Fibroblast of skin of abdomen (primary cell): ENCODE measurements around the gene GPC6.

Source experiments
- DNase-seq: peaks from one replicate; pipeline ENCODE4 v3.0.0-alpha.2; 2013

GPC6 gene

GRCh38 chr13:93984876-93985275, 758.3 kb downstream of the GPC6 start:
- DNase-seq = no peak

DNA sequence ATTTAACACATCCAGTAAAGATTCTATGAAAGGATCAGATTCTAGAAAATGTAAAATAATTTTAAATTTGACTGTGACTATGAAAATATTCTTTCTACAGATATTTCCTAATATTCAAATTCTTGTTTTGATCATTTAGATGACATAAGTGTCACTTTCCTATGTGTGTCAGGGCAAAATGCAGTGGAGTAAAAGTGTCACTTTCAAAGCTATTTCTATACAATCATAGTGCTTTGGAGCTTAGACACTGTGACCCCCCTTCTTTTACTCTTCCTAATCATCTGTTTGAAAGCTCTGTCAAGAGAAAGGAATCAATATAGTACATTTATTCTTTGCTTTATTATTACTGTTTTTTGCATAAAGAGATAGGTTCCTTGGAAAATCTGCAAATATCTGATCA, 760.9 kb downstream of the GPC6 start:
- no peak for DNase-seq

- no peak for DNase-seq
These were observed 765.0 kb downstream of the GPC6 start for GRCh38 chr13:93991569-93991968.

DNA sequence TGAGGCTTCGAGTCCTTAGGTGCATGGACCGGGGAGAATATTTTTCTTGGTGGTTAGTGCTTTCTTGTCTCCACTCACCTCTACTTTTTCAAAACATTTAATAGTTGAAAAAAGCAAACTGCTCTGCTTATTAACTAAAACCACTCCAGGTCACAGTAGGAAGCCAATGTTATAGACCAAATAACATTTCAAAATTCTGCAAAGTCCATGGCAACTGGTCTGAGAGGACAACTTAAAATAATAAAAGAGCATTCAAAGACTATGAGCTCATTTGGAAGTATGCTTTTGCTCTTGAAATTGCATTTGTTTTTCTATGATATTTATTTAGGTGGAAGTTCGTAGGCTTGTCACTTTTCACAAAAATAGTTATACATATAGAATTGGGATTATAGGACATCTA, 769.9 kb downstream of the GPC6 start:
- no peak for DNase-seq

DNA sequence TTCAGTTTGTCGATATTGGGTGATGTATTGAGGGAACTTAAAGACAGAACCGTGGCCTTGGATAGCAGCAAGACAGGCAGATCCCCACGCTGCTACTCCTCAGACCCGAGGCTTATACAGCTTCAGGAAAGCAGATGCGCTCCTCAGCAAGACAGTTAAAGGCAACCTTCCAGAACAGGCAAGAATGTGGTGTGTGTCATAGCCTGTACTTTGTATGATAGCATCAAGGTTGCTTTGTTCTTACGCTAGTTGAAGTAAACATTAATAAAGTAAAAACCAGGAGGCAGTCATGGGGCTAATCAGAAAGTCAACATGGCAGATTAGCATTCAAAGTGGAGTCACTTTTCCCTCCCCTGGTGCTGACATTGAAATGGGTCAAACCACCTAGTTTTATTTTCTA, 779.7 kb downstream of the GPC6 start:
- DNase-seq = peak; percentile 8

DNA sequence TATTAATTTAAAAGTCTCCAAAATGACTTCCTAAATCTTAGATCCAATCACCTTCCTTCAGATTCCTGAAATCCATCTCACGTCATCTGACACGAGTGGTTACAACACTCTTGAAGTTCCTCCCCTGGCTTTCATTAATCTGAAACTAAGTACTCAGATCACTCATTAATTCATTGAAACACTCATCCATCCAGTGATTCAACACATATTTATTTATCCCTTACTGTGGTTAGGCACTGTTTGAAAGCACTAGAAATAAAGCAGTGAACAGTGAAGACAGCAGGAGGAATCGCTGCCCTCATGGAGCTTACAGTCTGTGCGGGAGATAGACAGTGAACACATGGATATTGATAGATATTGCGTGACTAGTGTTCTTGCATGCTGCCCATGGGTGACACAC, 780.5 kb downstream of the GPC6 start:
- DNase-seq = no peak

DNA sequence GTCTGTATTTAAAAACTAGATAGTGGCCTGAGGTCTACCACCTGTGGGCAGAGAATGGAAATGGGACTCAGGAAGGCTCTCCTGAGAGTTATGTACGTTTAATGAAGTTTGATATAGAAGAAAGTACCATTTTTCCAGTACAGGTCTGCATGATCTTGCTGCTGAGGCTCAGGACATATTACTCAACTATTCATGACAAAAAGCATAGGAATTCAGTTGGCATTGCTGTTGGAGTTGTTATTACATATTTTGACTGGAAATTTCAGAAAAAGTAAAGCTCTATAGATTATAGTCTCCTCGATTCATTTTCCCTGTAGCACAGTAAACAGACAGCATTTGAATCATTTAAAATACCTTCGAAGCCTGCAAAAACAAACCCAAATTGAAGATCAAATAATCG, 783.1 kb downstream of the GPC6 start:
- peak; percentile 62 for DNase-seq

DNA sequence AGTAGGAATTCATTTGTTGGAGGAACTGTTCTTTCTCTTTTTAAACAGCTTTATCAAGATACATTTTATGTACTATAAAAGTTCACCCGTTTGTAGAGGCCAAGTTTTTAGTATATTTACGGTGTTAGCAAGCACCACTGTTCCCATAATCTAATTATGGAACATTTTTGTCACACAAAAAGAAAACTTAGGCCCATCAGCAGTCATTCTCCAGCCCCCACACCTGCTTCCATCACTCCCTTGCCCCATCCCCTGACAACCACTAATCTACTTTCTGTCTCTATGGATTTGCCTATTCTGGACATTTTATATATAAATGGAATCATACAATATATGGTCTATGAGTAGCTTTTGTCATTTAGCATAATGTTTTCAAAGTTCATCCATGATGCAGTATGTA, 787.9 kb downstream of the GPC6 start:
- no peak for DNase-seq

DNA sequence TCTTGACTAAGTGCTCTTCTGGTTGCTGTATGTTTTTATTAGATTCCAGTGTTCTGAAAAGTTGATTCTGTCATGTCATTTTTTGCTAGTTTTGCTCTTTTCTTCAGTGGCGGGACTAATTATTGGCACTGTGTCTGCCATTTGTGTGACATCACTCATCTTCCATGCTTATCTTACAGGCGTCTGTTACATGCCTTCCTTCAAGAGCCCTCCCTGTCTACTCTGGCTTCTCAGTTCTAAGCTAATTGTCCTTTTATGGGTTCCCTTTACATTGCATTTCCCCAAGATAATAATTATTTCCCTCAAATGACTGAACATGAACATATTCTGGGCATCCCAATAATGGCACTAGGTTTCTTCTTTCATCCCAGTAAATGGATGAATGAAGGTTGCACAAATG, 793.8 kb downstream of the GPC6 start:
- DNase-seq = no peak

DNA sequence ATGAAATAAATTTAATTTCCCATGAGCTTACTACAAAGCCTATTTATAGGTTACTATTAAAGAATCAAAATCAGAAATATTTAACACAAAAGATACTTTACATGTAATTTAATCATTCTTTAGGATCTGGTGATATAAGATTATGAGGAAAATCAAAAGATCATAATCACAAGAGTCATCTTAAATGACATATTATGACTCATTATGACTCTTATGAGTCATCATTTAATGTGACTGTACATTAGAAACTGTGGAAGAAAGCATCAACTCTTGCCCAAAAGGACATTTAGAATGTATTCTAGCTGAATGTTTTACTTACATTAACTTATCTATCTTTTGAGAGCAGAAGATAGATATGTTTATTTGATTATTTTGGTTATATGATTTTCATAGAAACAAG, 794.2 kb downstream of the GPC6 start:
- DNase-seq = peak; percentile 56

DNA sequence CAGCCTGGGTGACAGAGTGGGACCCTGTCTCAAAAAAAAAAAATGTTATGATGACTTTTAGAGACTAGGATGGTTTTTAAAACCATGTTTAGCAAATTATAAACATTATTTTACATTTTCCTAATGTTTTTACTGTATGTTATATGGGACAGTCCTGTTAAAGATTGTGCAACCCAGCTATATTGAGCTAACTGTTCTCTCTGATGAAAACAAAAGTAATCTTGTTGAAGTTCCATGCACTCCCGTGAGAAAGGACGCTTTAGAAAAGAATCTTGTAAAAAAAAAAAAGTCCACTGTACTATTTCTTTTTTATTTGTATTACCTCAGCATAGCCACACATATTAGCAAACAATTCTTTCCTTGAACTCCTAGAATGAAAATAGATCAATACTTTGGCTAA, 801.6 kb downstream of the GPC6 start:
- DNase-seq = no peak

- DNase-seq = no peak
These were observed 802.0 kb downstream of the GPC6 start for GRCh38 chr13:94028650-94029049.

DNA sequence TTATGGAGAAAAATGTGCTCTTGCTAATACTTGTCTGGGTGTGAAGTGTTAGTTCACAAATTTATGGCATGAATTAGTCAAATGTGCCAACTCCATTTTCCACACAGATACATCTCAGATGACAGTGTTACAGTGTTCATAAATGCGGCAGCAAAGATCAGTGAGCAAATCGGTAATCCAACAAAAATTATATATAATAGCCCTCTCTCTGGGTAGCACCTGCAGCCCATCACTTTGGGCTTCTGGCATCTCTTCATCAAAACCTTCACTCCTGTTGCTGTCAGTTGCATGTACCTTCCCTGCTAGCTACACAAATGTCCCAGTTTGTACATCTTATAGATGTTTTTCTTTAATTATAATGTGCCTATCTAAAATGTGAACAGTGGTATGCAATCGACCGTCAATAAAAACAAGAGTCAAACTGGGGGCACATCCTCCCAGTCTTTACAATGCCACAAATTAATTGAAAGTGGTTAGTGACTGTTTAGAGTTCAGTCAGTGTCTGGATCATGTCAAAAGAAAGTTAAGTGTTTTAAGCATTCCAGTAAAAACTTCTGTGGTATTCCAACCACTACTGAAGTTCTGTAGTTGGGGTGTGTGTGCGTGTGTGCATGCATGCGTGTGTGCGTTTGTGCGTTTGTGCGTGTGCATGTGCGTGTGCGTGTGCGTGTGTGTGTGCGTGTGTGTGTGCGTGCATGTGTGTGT, 804.0 kb downstream of the GPC6 start:
- DNase-seq = peak; percentile 23

GRCh38 chr13:94031609-94032008, 805.0 kb downstream of the GPC6 start:
- no peak for DNase-seq

GRCh38 chr13:94033098-94033497, 806.5 kb downstream of the GPC6 start:
- no peak for DNase-seq

DNA sequence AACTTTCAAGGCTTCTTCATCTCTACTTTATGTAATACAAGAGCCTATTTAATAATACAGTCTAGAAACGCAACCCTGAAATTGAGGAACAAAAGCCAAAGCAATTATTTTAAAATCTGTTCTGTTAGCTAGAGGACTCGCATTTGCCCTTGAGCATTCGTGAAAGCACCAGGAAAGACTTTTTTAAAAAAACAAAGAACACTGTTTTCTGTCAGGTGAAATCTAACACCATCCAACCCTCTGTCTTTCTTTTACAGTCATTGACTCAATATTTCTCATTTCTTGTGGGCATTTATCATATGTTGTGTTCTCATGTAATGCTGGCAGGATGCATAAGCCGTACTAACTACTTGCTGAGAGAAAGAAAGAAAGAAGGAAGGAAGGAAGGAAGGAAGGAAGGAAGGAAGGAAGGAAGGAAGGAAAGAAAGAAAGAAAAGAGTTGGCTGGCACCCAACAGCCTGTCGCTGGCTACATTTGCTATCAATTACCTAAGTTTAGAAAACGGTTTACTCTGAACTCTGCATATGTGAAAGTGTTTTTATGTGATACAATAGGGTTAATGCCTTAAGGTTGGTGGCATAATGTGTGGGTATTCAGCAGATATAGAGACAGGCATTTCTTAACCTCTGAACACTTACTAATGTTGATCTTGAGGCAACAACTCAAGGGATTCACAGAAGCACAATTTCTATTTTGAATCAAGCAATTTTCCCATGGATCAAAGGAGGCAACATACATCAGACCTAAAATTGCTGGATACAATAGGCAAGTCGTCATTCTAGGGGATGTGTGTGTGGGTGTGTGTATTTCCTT, 807.4 kb downstream of the GPC6 start:
- no peak for DNase-seq

DNA sequence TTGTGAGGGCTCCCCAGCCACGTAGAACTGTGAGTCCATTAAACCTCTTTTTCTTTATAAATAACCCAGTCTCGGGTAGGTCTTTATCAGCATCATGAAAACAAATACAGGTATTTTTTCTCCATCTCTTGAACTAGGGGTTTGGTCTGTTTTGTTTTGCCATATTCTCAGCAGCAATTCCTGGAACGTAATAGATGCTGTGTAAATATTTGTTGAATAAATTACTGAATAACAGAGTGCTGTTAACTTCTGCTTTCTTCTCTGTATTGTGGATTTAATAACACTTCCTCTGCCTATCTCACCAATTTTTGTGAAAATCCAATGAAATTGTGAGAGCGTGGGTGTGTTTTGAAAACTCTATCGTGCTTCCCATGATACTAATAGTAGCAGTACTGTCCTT, 823.4 kb downstream of the GPC6 start:
- DNase-seq = no peak

GRCh38 chr13:94050686-94051085, 824.1 kb downstream of the GPC6 start:
- no peak for DNase-seq

GRCh38 chr13:94053986-94054593, 827.5 kb downstream of the GPC6 start:
- no peak for DNase-seq

DNA sequence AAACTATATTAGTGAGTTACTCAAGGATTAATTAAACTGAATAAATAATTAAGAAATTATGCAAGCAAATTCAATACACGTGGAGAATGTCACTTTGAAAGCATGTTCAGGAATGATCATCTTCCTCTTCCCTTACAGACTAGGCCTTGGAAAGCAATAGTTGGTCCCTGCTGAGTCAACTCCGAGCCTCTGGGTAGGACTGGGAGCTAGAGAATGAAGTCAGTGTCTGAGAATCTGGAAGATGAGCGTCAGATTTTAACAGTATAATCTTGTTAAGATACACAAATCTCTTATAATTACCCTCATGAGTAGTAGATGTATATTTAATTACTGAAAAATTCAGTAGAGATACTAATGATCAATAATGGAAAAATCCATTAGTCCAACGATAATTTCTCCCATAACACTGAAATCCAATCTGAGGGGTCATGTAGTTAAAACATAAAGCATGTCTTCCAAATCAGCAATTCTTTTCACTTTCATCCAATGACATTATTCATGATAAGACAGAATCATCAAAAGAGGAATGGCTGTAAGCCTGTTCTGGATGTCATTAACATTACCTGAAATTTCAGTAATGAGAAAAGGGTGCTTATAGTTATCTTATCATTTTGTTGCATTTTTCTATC, 829.9 kb downstream of the GPC6 start:
- DNase-seq = peak; percentile 69

- DNase-seq = peak; percentile 23
These were observed 831.1 kb downstream of the GPC6 start for GRCh38 chr13:94057618-94058186.

DNA sequence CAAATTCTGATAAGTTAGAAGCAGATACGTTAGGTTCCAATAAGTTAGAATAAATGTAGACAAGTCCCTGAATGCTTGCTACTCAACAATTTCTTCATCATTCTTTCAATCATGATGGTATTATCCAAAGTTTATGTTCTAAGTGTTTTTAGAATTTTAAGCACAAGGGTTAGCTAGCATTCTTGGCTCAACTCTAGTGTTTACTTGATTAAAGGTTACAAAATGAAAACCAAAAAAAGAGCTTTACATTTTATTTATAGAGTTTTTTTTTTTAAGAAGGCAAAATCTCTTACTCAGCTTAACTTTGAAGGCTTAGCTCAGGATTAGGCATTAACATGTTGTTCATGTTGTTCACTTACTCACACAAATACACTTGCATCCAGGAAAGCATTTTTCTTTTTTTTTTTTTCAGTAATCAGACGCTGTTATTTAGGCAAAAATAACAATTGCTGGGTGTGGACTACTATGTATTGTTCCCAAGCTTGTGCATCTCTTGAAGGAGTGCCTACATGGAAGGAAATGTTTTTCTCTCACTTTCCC, 832.3 kb downstream of the GPC6 start:
- no peak for DNase-seq

DNA sequence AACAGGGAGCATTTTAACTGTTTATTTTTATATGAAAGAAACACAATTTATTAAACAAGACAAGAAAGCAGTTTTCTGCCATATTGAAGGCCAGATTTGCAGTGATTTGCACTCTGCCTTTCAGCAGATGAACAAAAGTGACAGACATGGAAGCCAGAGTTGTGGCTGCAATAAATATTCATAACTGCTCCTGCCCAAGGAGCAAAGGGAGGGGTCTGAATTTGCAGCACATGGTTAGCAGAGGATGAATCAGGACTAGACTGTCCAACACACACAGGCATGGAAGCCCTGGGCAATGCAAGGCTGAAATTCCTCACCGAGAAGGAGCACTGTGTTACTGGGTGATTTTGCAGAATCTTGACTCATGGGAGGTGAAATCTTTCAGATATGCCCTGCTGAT, 834.7 kb downstream of the GPC6 start:
- peak; percentile 80 for DNase-seq
